Stomach (tissue), 4 donors: ENCODE data around the gene PDGFD.

Experiments used
- CTCF ChIP-seq, 7 experiments: fragments of 450-650 bp in 4 of 7; fragments of 200-600 bp in 3 of 7; sonication (generic) in 3 of 7; IDR thresholded peaks; one replicate each; pipeline ENCODE4 v1.5.1; 2016 to 2019; ENCODE audit warnings: antibody characterized with exemption in 7 of 7, control low read depth in 2 of 7, mild to moderate bottlenecking in 1 of 7
- EP300 ChIP-seq: sonication (generic); formaldehyde crosslinking; IDR thresholded peaks from one replicate; pipeline ENCODE4 v1.6.1; 2017; ENCODE audit warnings: antibody characterized with exemption
- POLR2A ChIP-seq, 4 donors: fragments of 450-650 bp; IDR thresholded peaks; one replicate each; pipeline ENCODE4 v1.6.1; 2016; ENCODE audit warnings: antibody characterized with exemption in 4 of 4, control low read depth in 2 of 4, mild to moderate bottlenecking in 1 of 4, moderate library complexity in 1 of 4
- POLR2AphosphoS5 ChIP-seq, 3 donors: sonication (generic); formaldehyde crosslinking; IDR thresholded peaks; one replicate each; pipeline ENCODE4 v1.6.1; 2016; ENCODE audit warnings: antibody characterized with exemption in 3 of 3

GRCh38 chr11:103961010-103961409 is 202.9 kb downstream of the PDGFD start:
- TF ChIP-seq POLR2A (IDR thresholded peaks at IDR 0.05) (no peak), CTCF (IDR thresholded peaks at IDR 0.05) (no peak), POLR2AphosphoS5 (IDR thresholded peaks at IDR 0.05) (no peak), EP300 (no peak)
